Measurements from ENCODE around the gene MARCHF3. TPM values are rescaled to one million over a fixed set of nuclear protein-coding genes. Genes with fewer than 3 reads are reported as not detected.
"Not testable (repeated sequence)": the region's sequence is repeated elsewhere in the genome, so short reads cannot be mapped to it uniquely, and the experiment has no call there.

MARCHF3 gene
- total RNA-seq, 2 experiments from 2014 or later = 4.0 to 4.4 TPM

- H3K4me1 Mint-ChIP-seq (ENCODE audit: low read depth) = no peaks in the 10 kb centered on the region
- H3K27ac Mint-ChIP-seq = no peak overlapping the region
- H3K27me3 Mint-ChIP-seq = no peaks in the 10 kb centered on the region
- ChIA-PET CTCF (no interaction called here), POLR2A (no interaction called here)
- intact Hi-C loops (cut with micrococcal nuclease) = no loop called here
- DNase-seq = no peak
- no peaks in the 10 kb centered on the region for H3K9me3 Mint-ChIP-seq
- no peak overlapping the region for H3K4me3 Mint-ChIP-seq
- peaks cover 2% of the 10 kb centered on the region for H3K36me3 Mint-ChIP-seq
These were observed 75.4 kb downstream of the MARCHF3 start for GRCh38 chr5:126954981-126955380.

GRCh38 chr5:126953640-126954039 is 76.7 kb downstream of the MARCHF3 start:
- Mint-ChIP-seq H3K27ac (no peak overlapping the region), H3K4me1 (ENCODE audit: low read depth) (no peaks in the 10 kb centered on the region), H3K27me3 (no peaks in the 10 kb centered on the region), H3K9me3 (no peaks in the 10 kb centered on the region), H3K4me3 (no peak overlapping the region), H3K36me3 (peaks cover 2% of the 10 kb centered on the region)
- ChIA-PET POLR2A (no interaction called here), CTCF (no interaction called here)
- DNase-seq = no peak
- intact Hi-C loops (cut with micrococcal nuclease) = no loop called here

- Mint-ChIP-seq H3K27ac (no peak overlapping the region), H3K36me3 (no peaks in the 10 kb centered on the region), H3K4me3 (no peak overlapping the region), H3K4me1 (ENCODE audit: low read depth) (no peaks in the 10 kb centered on the region), H3K27me3 (no peaks in the 10 kb centered on the region), H3K9me3 (no peaks in the 10 kb centered on the region)
- ChIA-PET CTCF (interaction anchor here (0.6 kb wide), 1 partner anchor 95 kb away, joined by 3 read pairs; no protein-coding TSS in a partner anchor), POLR2A (no interaction called here)
- intact Hi-C loops (cut with micrococcal nuclease) = no loop called here
- DNase-seq = no peak
These were observed 80.9 kb downstream of the MARCHF3 start for GRCh38 chr5:126949475-126949874.

GRCh38 chr5:126948453-126948852 is 81.9 kb downstream of the MARCHF3 start:
- Mint-ChIP-seq H3K27me3 (no peaks in the 10 kb centered on the region), H3K36me3 (no peaks in the 10 kb centered on the region), H3K4me3 (no peak overlapping the region), H3K9me3 (no peaks in the 10 kb centered on the region), H3K4me1 (ENCODE audit: low read depth) (no peaks in the 10 kb centered on the region), H3K27ac (no peak overlapping the region)
- ChIA-PET POLR2A (no interaction called here), CTCF (no interaction called here)
- intact Hi-C loops (cut with micrococcal nuclease) = no loop called here
- no peak for DNase-seq

- no peak for DNase-seq
- H3K4me1 Mint-ChIP-seq (ENCODE audit: low read depth) = no peaks in the 10 kb centered on the region
- CTCF ChIA-PET = no interaction called here
- no peaks in the 10 kb centered on the region for H3K36me3 Mint-ChIP-seq
- intact Hi-C loops (cut with micrococcal nuclease) = no loop called here
- H3K27me3 Mint-ChIP-seq = no peaks in the 10 kb centered on the region
- H3K27ac Mint-ChIP-seq = no peak overlapping the region
- POLR2A ChIA-PET = no interaction called here
- no peaks in the 10 kb centered on the region for H3K9me3 Mint-ChIP-seq
- no peak overlapping the region for H3K4me3 Mint-ChIP-seq
These were observed 82.4 kb downstream of the MARCHF3 start for GRCh38 chr5:126948011-126948355.

- H3K9me3 Mint-ChIP-seq = no peaks in the 10 kb centered on the region
- ChIA-PET POLR2A (no interaction called here), CTCF (no interaction called here)
- no peaks in the 10 kb centered on the region for H3K27me3 Mint-ChIP-seq
- DNase-seq = peak; percentile 12
- H3K36me3 Mint-ChIP-seq = no peaks in the 10 kb centered on the region
- no peak overlapping the region for H3K4me3 Mint-ChIP-seq
- H3K27ac Mint-ChIP-seq = no peak overlapping the region
- H3K4me1 Mint-ChIP-seq (ENCODE audit: low read depth) = no peaks in the 10 kb centered on the region
- intact Hi-C loops (cut with micrococcal nuclease) = no loop called here
These were observed 83.0 kb downstream of the MARCHF3 start for GRCh38 chr5:126947146-126948010.

GRCh38 chr5:126942908-126943307 is 87.5 kb downstream of the MARCHF3 start:
- H3K9me3 Mint-ChIP-seq; H3K4me3 Mint-ChIP-seq; H3K27ac Mint-ChIP-seq; CTCF ChIA-PET; POLR2A ChIA-PET; H3K36me3 Mint-ChIP-seq; DNase-seq; intact Hi-C loops (cut with micrococcal nuclease); H3K27me3 Mint-ChIP-seq; H3K4me1 Mint-ChIP-seq (ENCODE audit: low read depth): not testable (repeated sequence)

- Mint-ChIP-seq H3K36me3 (no peaks in the 10 kb centered on the region), H3K9me3 (no peaks in the 10 kb centered on the region), H3K27ac (no peak overlapping the region), H3K4me3 (no peak overlapping the region), H3K27me3 (no peaks in the 10 kb centered on the region), H3K4me1 (ENCODE audit: low read depth) (peaks cover 3% of the 10 kb centered on the region)
- ChIA-PET CTCF (no interaction called here), POLR2A (interaction anchor here (0.7 kb wide), 1 partner anchor 62 kb away, joined by 3 read pairs; no protein-coding TSS in a partner anchor)
- DNase-seq = no peak
- intact Hi-C loops (cut with micrococcal nuclease) = no loop called here
These were observed 89.0 kb downstream of the MARCHF3 start for GRCh38 chr5:126941403-126941802.

GRCh38 chr5:126939887-126940286 is 90.5 kb downstream of the MARCHF3 start:
- Mint-ChIP-seq H3K36me3 (no peaks in the 10 kb centered on the region), H3K4me1 (ENCODE audit: low read depth) (peaks cover 3% of the 10 kb centered on the region), H3K27ac (no peak overlapping the region), H3K4me3 (no peak overlapping the region), H3K27me3 (no peaks in the 10 kb centered on the region), H3K9me3 (no peaks in the 10 kb centered on the region)
- DNase-seq = no peak
- intact Hi-C loops (cut with micrococcal nuclease) = no loop called here
- CTCF ChIA-PET = no interaction called here
- POLR2A ChIA-PET = no interaction called here

- Mint-ChIP-seq H3K36me3 (no peaks in the 10 kb centered on the region), H3K4me3 (no peak overlapping the region), H3K9me3 (no peaks in the 10 kb centered on the region), H3K27ac (no peak overlapping the region), H3K27me3 (no peaks in the 10 kb centered on the region), H3K4me1 (ENCODE audit: low read depth) (peaks cover 3% of the 10 kb centered on the region)
- CTCF ChIA-PET = no interaction called here
- no peak for DNase-seq
- POLR2A ChIA-PET = no interaction called here
- intact Hi-C loops (cut with micrococcal nuclease) = no loop called here
These were observed 91.9 kb downstream of the MARCHF3 start for GRCh38 chr5:126938466-126938865.

GRCh38 chr5:126937771-126938170 is 92.6 kb downstream of the MARCHF3 start:
- Mint-ChIP-seq H3K4me1 (ENCODE audit: low read depth) (peaks cover 3% of the 10 kb centered on the region), H3K36me3 (no peaks in the 10 kb centered on the region), H3K4me3 (no peak overlapping the region), H3K9me3 (no peaks in the 10 kb centered on the region), H3K27me3 (no peaks in the 10 kb centered on the region), H3K27ac (no peak overlapping the region)
- intact Hi-C loops (cut with micrococcal nuclease) = no loop called here
- DNase-seq = no peak
- ChIA-PET POLR2A (no interaction called here), CTCF (no interaction called here)

- Mint-ChIP-seq H3K4me1 (ENCODE audit: low read depth) (peaks cover 3% of the 10 kb centered on the region), H3K27me3 (no peaks in the 10 kb centered on the region), H3K4me3 (no peak overlapping the region), H3K27ac (no peak overlapping the region), H3K9me3 (no peaks in the 10 kb centered on the region), H3K36me3 (no peaks in the 10 kb centered on the region)
- CTCF ChIA-PET = no interaction called here
- intact Hi-C loops (cut with micrococcal nuclease) = no loop called here
- POLR2A ChIA-PET = no interaction called here
- no peak for DNase-seq
These were observed 93.5 kb downstream of the MARCHF3 start for GRCh38 chr5:126936775-126937418.
